ENCODE data around the gene SLC13A3.

DNA sequence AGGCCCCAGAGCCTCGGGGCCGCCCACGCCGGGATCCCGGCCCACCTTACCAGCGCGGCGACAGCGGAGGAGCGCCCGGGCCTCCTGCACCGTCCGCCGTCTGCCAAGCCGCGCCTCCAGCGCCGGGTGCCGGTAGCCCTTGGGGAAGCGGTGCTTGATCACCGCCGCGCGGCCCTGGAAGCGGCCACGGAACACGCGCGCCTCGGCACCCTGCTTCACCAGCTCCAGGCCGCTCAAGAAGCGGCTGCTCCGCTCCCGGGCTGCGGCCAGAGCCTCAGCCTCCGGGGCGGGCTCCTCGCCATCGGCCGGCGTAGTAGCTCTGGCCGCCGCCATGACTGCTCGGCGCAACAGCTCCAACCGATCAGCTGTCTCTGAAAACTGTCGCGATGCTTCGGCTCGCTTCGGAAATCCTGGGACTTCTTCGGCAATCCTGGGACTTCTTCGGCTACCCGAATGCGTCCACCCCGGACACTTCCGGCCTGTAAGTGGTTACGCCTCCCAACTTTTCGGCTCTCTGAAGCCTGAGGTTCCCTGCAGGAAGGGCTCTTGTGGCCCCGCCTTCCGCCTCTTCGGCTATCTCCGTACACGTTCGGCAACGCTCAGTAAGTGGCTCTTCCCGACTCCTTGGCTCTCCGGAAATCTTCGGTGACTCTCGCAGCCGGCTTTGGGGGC is 38.0 kb upstream of the SLC13A3 start, which contains the start of gene TP53RK:
- no peak for TF ChIP-seq EP300 (IDR thresholded peaks at IDR 0.05)
- TF ChIP-seq REST (IDR thresholded peaks at IDR 0.05): 0 out of 2 replicates have a peak, but pooled peaks have one; percentile 43
- TF ChIP-seq CBX2 (IDR thresholded peaks at IDR 0.05; ENCODE audit: borderline replicate concordance, low read depth): no peak
